NT2/D1 (cell line): ENCODE results near the gene CDC42BPG.
A peak's percentile ranks its signal among the peaks of the same experiment; 100 is the strongest.

Source experiments
- DNase-seq: peaks from one replicate; pipeline ENCODE4 v3.0.0-alpha.2; 2011; ENCODE audit warnings: low read depth, low spot score
- H3K27me3 ChIP-seq: 2 replicates; pipeline ENCODE4 v1.6.0; 2011; ENCODE audit warnings: mild to moderate bottlenecking; ENCODE audit not compliant: insufficient read length, insufficient read depth
- H3K36me3 ChIP-seq: 2 replicates; pipeline ENCODE4 v1.6.1; 2011; ENCODE audit warnings: mild to moderate bottlenecking, low read length, mixed read lengths; ENCODE audit not compliant: insufficient read depth, insufficient read length
- H3K4me1 ChIP-seq: 2 replicates; pipeline ENCODE4 v1.5.1; 2011; ENCODE audit not compliant: insufficient read depth, insufficient read length
- H3K4me3 ChIP-seq: 2 replicates; pipeline ENCODE4 v1.5.1; 2011; ENCODE audit warnings: low read depth; ENCODE audit not compliant: insufficient read length
- H3K9ac ChIP-seq: 2 replicates; pipeline ENCODE4 v1.6.0; 2011; ENCODE audit warnings: low read depth; ENCODE audit not compliant: insufficient read length
- H3K9me3 ChIP-seq: 2 replicates; pipeline ENCODE4 v1.5.1; 2011; ENCODE audit warnings: mild to moderate bottlenecking, low read length; ENCODE audit not compliant: insufficient read depth
- SUZ12 ChIP-seq: IDR thresholded peaks from 2 replicates; pipeline ENCODE4 v1.6.1; 2011; ENCODE audit not compliant: insufficient read length, insufficient read depth; ENCODE audit errors: extremely low read depth
- YY1 ChIP-seq: IDR thresholded peaks from 2 replicates; pipeline ENCODE4 v1.6.1; 2011; ENCODE audit not compliant: insufficient read length, insufficient read depth
- ZNF274 ChIP-seq: IDR thresholded peaks from 2 replicates; pipeline ENCODE4 v1.6.1; 2011; ENCODE audit warnings: mild to moderate bottlenecking, low read depth, low read length

Gene CDC42BPG

DNA sequence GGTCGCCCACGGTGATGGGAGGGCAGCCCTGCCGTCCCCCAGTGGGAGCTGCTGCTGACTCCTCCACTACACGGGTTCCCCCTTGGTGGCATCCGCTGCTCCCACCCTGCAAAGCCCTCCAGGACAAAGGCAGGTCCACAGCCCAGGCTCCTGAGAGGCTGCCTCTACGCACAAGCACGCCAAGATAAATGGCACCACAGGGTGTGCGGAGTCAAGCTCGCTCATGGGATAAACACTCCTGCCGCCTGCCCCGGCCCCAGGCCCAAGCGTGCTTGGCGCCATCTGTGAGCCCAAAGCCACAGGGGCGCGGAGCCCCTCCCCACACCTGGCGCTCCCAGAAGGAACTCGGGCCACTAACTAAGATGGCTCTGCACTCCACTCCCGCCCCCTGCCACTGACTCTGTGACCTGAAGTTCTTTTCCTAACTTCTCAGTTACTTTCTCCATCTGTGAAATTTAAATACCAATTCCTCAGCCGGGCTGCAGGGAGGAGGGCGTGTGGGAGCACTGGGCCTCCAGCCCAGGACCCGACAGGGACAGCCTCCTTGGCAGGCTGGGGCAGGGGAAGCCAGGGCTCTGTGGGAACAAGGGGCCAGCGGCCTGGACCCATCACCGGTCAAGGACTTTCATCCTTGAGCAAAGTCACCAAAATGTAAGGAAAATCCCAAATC, 19.1 kb upstream of the CDC42BPG start:
- Histone ChIP-seq H3K9ac (peak overlapping the region; percentile 46), H3K4me1 (peaks cover 24% of the 10 kb centered on the region)

GRCh38 chr11:64862987-64863390, 18.5 kb upstream of the CDC42BPG start:
- Histone ChIP-seq H3K9me3 (no peaks in the 10 kb centered on the region), H3K4me1 (peaks cover 24% of the 10 kb centered on the region), H3K4me3 (no peak overlapping the region), H3K36me3 (peaks cover 37% of the 10 kb centered on the region), H3K9ac (peak overlapping the region; percentile 46), H3K27me3 (no peaks in the 10 kb centered on the region)
- TF ChIP-seq YY1 (no peak), ZNF274 (no peak), SUZ12 (no peak)
- no peak for DNase-seq

More for the DNA sequence above, 19.1 kb upstream of the CDC42BPG start:
- Histone ChIP-seq H3K36me3 (peaks cover 38% of the 10 kb centered on the region), H3K4me3 (no peak overlapping the region), H3K27me3 (no peaks in the 10 kb centered on the region), H3K9me3 (no peaks in the 10 kb centered on the region)
- no peak for TF ChIP-seq YY1
- TF ChIP-seq ZNF274: no peak
- TF ChIP-seq SUZ12: no peak
- no peak for DNase-seq

GRCh38 chr11:64861227-64861975, 16.9 kb upstream of the CDC42BPG start:
- H3K4me3 ChIP-seq: no peak overlapping the region

GRCh38 chr11:64859542-64860414, 15.3 kb upstream of the CDC42BPG start:
- no peak overlapping the region for H3K4me3 ChIP-seq
- H3K4me1 ChIP-seq: peaks cover 42% of the 10 kb centered on the region
- H3K9me3 ChIP-seq: no peaks in the 10 kb centered on the region
- TF ChIP-seq ZNF274: no peak
- TF ChIP-seq YY1: no peak
- TF ChIP-seq SUZ12: no peak
- no peaks in the 10 kb centered on the region for H3K27me3 ChIP-seq
- H3K9ac ChIP-seq: no peak overlapping the region
- no peak for DNase-seq
- peaks cover 53% of the 10 kb centered on the region for H3K36me3 ChIP-seq

More at GRCh38 chr11:64861227-64861975, 16.9 kb upstream of the CDC42BPG start:
- peaks cover 33% of the 10 kb centered on the region for H3K4me1 ChIP-seq
- TF ChIP-seq ZNF274 (no peak), YY1 (no peak), SUZ12 (no peak)
- H3K9me3 ChIP-seq: no peaks in the 10 kb centered on the region
- DNase-seq: no peak
- H3K27me3 ChIP-seq: no peaks in the 10 kb centered on the region
- H3K9ac ChIP-seq: no peak overlapping the region
- peaks cover 43% of the 10 kb centered on the region for H3K36me3 ChIP-seq

DNA sequence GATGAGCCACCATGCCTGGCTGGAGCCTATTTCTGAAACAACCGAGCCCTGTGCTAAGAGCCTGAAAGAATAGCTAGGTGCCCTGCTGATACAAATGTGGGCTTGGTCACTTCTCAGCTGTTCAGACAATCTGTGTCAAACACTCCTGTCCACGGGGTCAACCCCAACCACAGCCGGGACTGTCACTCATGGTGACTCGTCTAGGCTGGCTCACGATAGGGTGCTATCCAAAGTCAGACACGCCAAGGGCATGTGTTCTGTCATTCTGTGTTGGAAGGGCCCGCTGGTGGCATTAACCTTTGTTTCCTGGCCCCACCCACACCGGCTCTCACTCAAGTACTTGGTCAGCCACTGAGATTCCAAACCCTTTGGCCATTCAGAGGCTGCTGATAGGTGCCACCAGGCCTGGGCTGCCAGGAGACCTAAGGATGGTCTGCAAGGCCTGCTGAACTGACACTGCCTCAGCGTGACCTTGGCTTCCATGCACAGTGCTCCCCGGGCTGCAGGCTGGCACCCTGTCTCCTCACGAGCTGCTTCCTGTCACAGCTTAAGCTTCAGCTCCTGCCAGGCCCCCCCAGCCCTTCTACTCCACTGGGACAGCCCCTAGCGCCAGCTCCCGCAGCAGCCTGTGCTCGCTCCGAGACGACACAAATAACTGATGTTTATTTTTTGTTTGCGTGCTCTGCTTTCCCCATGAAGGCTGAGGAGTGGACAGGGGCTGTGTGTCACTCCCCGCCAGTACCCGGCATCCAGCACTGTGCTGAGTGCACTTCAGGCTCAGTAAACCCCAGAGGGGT, 14.2 kb upstream of the CDC42BPG start:
- DNase-seq: no peak
- H3K4me1 ChIP-seq: peaks cover 42% of the 10 kb centered on the region
- H3K36me3 ChIP-seq: peaks cover 65% of the 10 kb centered on the region
- H3K27me3 ChIP-seq: no peaks in the 10 kb centered on the region
- H3K9ac ChIP-seq: no peak overlapping the region
- no peak overlapping the region for H3K4me3 ChIP-seq
- no peaks in the 10 kb centered on the region for H3K9me3 ChIP-seq
- TF ChIP-seq ZNF274 (no peak), SUZ12 (no peak), YY1 (no peak)

DNA sequence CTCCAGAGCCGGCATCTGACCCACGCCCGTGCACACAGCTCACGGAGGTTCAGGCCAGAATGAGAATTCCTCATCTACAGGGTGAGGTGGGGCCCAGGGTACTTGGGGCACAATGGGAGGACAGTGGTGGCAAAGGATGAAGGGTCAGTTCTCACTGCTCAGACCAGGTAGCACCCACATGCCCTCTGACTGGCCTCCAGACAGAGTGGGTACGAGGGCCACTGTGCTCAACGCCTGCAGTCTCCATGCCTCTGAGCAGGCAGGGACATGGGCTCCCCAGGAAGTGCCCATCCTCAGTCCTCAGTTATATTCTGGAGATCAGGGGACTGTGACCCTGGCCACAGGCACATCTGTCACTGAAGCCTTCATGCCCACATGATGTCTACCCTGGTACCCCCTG, 13.0 kb upstream of the CDC42BPG start:
- peaks cover 33% of the 10 kb centered on the region for H3K4me1 ChIP-seq
- no peaks in the 10 kb centered on the region for H3K27me3 ChIP-seq
- TF ChIP-seq ZNF274: no peak
- TF ChIP-seq YY1: no peak
- TF ChIP-seq SUZ12: no peak
- no peaks in the 10 kb centered on the region for H3K9me3 ChIP-seq
- peaks cover 71% of the 10 kb centered on the region for H3K36me3 ChIP-seq
- no peak for DNase-seq
- H3K9ac ChIP-seq: peak overlapping the region; percentile 21
- H3K4me3 ChIP-seq: no peak overlapping the region
